Stomach smooth muscle (tissue), 2 donors: Measurements from ENCODE around the gene C11orf21.
A peak's percentile ranks its signal among the peaks of the same experiment; 100 is the strongest.

ENCODE experiments used
- H3K27ac ChIP-seq: one replicate; pipeline ENCODE4 v1.7.0; 2013; ENCODE audit warnings: mild to moderate bottlenecking, low read length, inconsistent platforms
- H3K27me3 ChIP-seq, 2 donors: one replicate each; pipeline ENCODE4 v1.7.0; 2013; ENCODE audit warnings: low read length in 2 of 2; ENCODE audit not compliant: insufficient read depth in 2 of 2, control insufficient read depth in 1 of 2
- H3K36me3 ChIP-seq, 2 donors: one replicate each; pipeline ENCODE4 v1.7.0; 2013; ENCODE audit warnings: low read length in 2 of 2; ENCODE audit not compliant: control insufficient read depth in 2 of 2, insufficient read depth in 2 of 2
- H3K4me1 ChIP-seq: one replicate; pipeline ENCODE4 v1.7.0; 2013; ENCODE audit warnings: low read length; ENCODE audit not compliant: control insufficient read depth, insufficient read depth
- H3K4me3 ChIP-seq, 2 donors: one replicate each; pipeline ENCODE4 v1.7.0; 2013; ENCODE audit warnings: low read length in 2 of 2
- H3K9ac ChIP-seq, 2 donors: one replicate each; pipeline ENCODE4 v1.7.0; 2013; ENCODE audit warnings: low read length in 2 of 2, mild to moderate bottlenecking in 1 of 2
- H3K9me3 ChIP-seq, 2 donors: one replicate each; pipeline ENCODE4 v1.7.0; 2013; ENCODE audit warnings: low read length in 2 of 2; ENCODE audit not compliant: control insufficient read depth in 2 of 2
- donor health status: healthy.
- donor health status: Pancreatic carcinoma.

The C11orf21 gene

GRCh38 chr11:2320568-2321310 lies 19.0 kb upstream of the C11orf21 start:
- Histone ChIP-seq H3K36me3 (no peaks in the 10 kb centered on the region), H3K9ac (no peak overlapping the region), H3K4me1 (peaks cover 5% of the 10 kb centered on the region), H3K27me3 (no peaks in the 10 kb centered on the region), H3K9me3 (peaks cover 0 to 10% of the 10 kb centered on the region in 2 donors), H3K27ac (no peak overlapping the region), H3K4me3 (no peak overlapping the region)

- H3K27me3 ChIP-seq: no peaks in the 10 kb centered on the region
- no peak overlapping the region for H3K9ac ChIP-seq
- H3K4me1 ChIP-seq: peaks cover 11% of the 10 kb centered on the region
- no peaks in the 10 kb centered on the region for H3K36me3 ChIP-seq
- no peak overlapping the region for H3K27ac ChIP-seq
- no peak overlapping the region for H3K4me3 ChIP-seq
- peaks cover 0 to 10% of the 10 kb centered on the region in 2 donors for H3K9me3 ChIP-seq
Measured at GRCh38 chr11:2319791-2320472, 18.2 kb upstream of the C11orf21 start.

DNA sequence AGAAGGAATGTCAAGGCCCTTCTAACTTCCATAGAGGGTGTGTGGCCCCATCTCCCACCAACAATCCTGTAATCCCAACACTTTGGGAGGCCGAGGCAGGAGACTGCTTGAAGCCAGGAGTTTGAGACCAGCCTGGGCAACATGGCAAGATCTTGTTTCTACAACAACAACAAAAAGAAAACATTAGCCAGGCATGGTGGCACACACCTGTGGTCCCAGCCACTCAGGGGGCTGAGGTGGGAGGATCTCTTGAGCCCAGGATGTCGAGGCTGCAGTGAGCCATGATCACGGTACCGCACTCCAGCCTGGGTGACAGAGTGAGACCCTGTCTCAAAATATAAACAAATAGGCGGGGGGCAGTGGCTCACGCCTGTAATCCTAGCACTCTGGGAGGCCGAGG lies 17.0 kb upstream of the C11orf21 start:
- Histone ChIP-seq H3K9me3 (peaks cover 0 to 10% of the 10 kb centered on the region in 2 donors), H3K27me3 (no peaks in the 10 kb centered on the region), H3K4me1 (peaks cover 23% of the 10 kb centered on the region), H3K36me3 (no peaks in the 10 kb centered on the region), H3K27ac (no peak overlapping the region), H3K9ac (no peak overlapping the region), H3K4me3 (no peak overlapping the region)

DNA sequence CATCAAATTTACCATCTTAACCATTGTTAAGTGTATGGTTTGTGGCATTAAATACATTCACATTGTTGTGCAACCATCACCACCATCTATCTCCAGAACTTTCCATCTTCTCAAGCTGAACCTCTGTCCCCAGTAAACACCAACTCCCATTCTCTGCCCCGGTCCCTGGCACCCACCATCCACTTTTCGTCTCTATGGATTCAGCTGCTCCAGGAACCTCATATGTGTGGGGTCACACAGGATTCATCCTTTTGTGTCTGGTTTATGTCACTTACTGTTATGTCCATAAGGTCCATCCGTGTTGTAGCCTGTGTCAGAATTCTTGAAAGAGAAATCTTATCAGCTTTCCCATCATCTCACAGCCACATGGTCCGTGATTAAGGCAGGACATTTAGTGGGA lies 16.4 kb upstream of the C11orf21 start:
- Histone ChIP-seq H3K36me3 (no peaks in the 10 kb centered on the region), H3K9me3 (peaks cover 0 to 10% of the 10 kb centered on the region in 2 donors), H3K4me1 (peaks cover 29% of the 10 kb centered on the region), H3K27me3 (no peaks in the 10 kb centered on the region), H3K4me3 (no peak overlapping the region), H3K9ac (no peak overlapping the region), H3K27ac (no peak overlapping the region)

GRCh38 chr11:2317354-2318050 lies 15.8 kb upstream of the C11orf21 start:
- Histone ChIP-seq H3K4me1 (peaks cover 34% of the 10 kb centered on the region), H3K9me3 (peaks cover 0 to 10% of the 10 kb centered on the region in 2 donors), H3K36me3 (no peaks in the 10 kb centered on the region), H3K27me3 (no peaks in the 10 kb centered on the region), H3K4me3 (no peak overlapping the region), H3K9ac (no peak overlapping the region), H3K27ac (no peak overlapping the region)

- H3K9me3 ChIP-seq: peaks cover 0 to 10% of the 10 kb centered on the region in 2 donors
- H3K9ac ChIP-seq: no peak overlapping the region
- H3K27ac ChIP-seq: no peak overlapping the region
Measured at GRCh38 chr11:2316963-2317244, 15.2 kb upstream of the C11orf21 start.

DNA sequence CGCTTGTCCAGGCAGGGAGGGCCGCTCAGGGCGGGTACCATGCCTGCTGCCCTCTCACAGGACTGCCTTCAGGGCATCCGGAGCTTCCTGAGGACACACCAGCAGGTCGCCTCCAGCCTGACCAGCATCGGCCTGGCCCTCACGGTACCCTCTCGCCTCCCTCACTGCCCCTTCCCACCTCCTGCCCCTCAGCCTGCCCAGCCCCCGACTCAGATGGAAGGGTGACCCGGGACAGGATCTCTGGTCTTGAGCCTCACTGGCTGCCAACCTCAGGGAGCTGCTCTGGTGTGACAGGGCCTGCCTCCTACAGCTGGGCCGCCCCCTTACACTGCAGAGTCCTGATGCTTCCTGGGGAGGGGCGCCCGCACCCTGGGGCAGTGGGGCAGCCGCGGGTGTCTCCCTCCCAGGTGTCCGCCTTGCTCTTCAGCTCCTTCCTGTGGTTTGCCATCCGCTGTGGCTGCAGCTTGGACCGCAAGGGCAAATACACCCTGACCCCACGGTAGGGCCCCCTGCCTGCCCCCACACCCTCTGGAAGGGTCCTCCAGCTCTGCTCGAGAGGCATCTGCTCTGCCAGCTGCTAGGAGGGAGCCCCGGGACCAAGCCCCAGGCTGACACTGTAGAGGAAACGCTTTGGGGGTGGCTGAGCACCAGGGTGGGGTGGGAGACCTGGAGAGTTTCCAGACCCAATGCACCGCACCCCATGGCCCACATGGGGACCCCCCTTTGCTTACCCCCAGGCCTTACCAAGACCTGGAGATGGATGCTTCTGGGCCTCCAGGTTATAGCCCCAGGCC lies 14.6 kb upstream of the C11orf21 start:
- no peaks in the 10 kb centered on the region for H3K36me3 ChIP-seq
- no peaks in the 10 kb centered on the region for H3K27me3 ChIP-seq
- H3K27ac ChIP-seq: peak overlapping the region; percentile 88
- no peak overlapping the region for H3K4me3 ChIP-seq
- H3K4me1 ChIP-seq: peaks cover 43% of the 10 kb centered on the region
- H3K9ac ChIP-seq: no peak overlapping the region
- H3K9me3 ChIP-seq: peaks cover 0 to 10% of the 10 kb centered on the region in 2 donors

More at GRCh38 chr11:2316963-2317244, 15.2 kb upstream of the C11orf21 start:
- Histone ChIP-seq H3K4me1 (peaks cover 39% of the 10 kb centered on the region), H3K27me3 (no peaks in the 10 kb centered on the region), H3K4me3 (no peak overlapping the region), H3K36me3 (no peaks in the 10 kb centered on the region)

DNA sequence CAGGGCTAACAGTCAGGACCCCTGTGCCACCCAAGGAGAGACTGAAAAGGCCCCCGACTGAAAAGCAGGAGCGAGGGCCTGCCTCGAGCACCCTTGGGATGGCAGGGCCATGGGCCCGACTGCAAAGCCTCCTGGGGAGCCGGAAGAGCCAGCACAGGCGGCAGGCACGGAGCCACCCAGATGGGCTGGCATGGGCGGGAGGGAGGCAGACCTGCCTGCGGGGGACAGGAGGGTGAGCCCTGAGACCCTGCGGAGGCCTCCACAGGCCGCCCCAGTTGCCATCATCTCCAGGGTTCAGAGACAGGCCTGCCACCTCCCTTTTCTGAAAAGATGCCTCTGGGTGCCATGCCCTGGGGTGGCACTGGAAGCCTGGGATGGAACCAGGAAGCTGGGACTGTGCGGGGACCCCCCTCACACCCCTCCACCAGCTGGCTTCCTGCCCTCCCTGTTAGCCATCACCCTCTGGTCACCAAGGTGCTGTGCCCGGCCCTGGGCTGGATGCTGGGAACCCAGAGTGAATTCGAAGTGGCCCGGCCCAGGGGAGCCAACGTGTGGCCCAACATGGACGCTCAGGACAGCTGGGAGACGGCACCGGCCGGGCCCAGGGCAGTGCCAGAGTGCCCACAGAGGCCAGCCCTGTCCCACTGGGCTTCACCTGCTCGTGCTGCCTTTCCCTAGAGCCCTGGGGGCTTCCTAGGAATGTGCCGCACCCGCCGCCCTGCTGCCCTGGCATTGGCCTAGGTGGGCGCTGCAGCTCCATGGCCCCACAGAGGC lies 13.9 kb upstream of the C11orf21 start:
- no peaks in the 10 kb centered on the region for H3K27me3 ChIP-seq
- H3K4me3 ChIP-seq: peak overlapping the region in 1 of 2 donors; percentile 57
- H3K36me3 ChIP-seq: no peaks in the 10 kb centered on the region
- H3K4me1 ChIP-seq: peaks cover 47% of the 10 kb centered on the region
- peak overlapping the region; percentile 48 to 51 for H3K9ac ChIP-seq
- H3K27ac ChIP-seq: peak overlapping the region; percentile 88
- peaks cover 0 to 10% of the 10 kb centered on the region in 2 donors for H3K9me3 ChIP-seq

DNA sequence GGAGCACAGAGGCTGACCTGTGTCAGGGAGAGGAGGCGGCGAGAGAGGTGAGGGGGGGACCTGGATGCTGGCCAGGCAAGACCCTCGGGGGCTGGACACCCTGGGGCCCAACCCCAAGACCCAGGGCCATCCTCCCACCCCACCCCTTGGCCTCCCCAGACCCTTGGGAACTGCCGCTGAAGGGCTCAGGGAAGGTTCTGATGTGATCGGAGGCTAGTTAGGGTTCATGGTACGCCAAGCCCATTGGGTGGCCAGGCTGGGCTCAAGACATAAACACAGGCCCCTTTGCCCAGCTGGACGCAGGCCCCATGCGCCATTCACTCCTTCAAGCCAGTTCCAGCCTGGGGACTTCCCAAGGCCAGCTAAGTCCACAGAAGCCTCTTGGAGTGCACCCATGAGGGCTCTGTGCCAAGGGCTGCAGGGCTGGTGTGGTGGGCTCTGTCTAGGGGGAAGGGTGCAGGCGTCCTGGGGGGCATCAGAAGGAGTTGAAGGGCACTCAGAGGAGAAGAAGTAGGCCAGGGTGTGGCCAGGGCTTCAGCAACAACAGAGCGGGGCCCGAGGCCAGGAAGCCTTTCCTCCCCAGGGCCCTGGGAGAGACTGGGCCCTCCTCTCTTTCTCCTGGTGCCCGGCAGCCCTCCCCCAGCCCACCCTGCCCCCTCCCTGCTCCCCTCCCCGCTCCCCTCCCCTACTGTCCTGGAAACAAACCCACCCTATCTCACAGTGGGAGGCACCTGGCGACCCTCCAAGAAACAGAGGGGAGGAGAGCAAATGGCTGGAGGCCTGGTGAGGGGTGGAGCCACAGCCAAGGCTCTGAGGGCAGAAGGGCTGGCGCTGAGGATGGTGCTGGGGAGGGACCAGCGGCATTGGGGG lies 13.0 kb upstream of the C11orf21 start:
- peak overlapping the region in 1 of 2 donors; percentile 57 for H3K4me3 ChIP-seq
- H3K27ac ChIP-seq: peak overlapping the region; percentile 89
- H3K4me1 ChIP-seq: peaks cover 47% of the 10 kb centered on the region
- H3K9me3 ChIP-seq: peaks cover 0 to 10% of the 10 kb centered on the region in 2 donors
- H3K36me3 ChIP-seq: no peaks in the 10 kb centered on the region
- H3K27me3 ChIP-seq: no peaks in the 10 kb centered on the region
- H3K9ac ChIP-seq: peak overlapping the region; percentile 51 to 60
